KMS-11 (cell line): Measurements from ENCODE around the gene SULT1A3.
"Not testable (repeated sequence)": the region's sequence is repeated elsewhere in the genome, so short reads cannot be mapped to it uniquely, and the experiment has no call there.

Source experiments
- H2AFZ ChIP-seq: fragments of 200-600 bp; sonication (generic); 2 replicates; pipeline ENCODE4 v1.6.1; 2016; ENCODE audit warnings: antibody characterized with exemption, mixed run types, low read depth
- H3K27ac ChIP-seq: fragments of 200-600 bp; sonication (generic); 2 replicates; pipeline ENCODE4 v1.6.1; 2016; ENCODE audit warnings: mild to moderate bottlenecking, mixed run types
- H3K27me3 ChIP-seq: fragments of 200-600 bp; sonication (generic); 2 replicates; pipeline ENCODE4 v1.6.1; 2017; ENCODE audit warnings: mild to moderate bottlenecking, low read depth, mixed run types, moderate library complexity; ENCODE audit not compliant: insufficient read depth
- H3K36me3 ChIP-seq: fragments of 200-600 bp; sonication (generic); 2 replicates; pipeline ENCODE4 v1.6.1; 2017; ENCODE audit warnings: mild to moderate bottlenecking, mixed run types; ENCODE audit not compliant: insufficient read depth
- H3K4me1 ChIP-seq: fragments of 200-600 bp; sonication (generic); 2 replicates; pipeline ENCODE4 v1.6.1; 2016; ENCODE audit warnings: mild to moderate bottlenecking, low read depth, mixed run types; ENCODE audit not compliant: poor library complexity, severe bottlenecking
- H3K4me2 ChIP-seq: fragments of 200-600 bp; sonication (generic); 2 replicates; pipeline ENCODE4 v1.7.0; 2016; ENCODE audit warnings: mild to moderate bottlenecking, mixed run types
- H3K4me3 ChIP-seq: fragments of 200-600 bp; sonication (generic); IDR thresholded peaks from 2 replicates; pipeline ENCODE4 v1.6.1; 2017; ENCODE audit warnings: low read depth, low read length, mixed read lengths; ENCODE audit not compliant: insufficient read depth
- H3K79me2 ChIP-seq: fragments of 200-600 bp; sonication (generic); 2 replicates; pipeline ENCODE4 v1.6.1; 2016; ENCODE audit warnings: low read depth, mixed run types; ENCODE audit not compliant: insufficient read depth
- H3K9ac ChIP-seq: fragments of 200-600 bp; sonication (generic); 2 replicates; pipeline ENCODE4 v1.6.1; 2016; ENCODE audit warnings: mild to moderate bottlenecking, mixed run types
- H4K20me1 ChIP-seq: fragments of 200-600 bp; sonication (generic); 2 replicates; pipeline ENCODE4 v1.6.1; 2016; ENCODE audit warnings: mild to moderate bottlenecking, mixed run types; ENCODE audit not compliant: insufficient read depth

The SULT1A3 gene

GRCh38 chr16:30197001-30197400 lies 2.1 kb upstream of the SULT1A3 start:
- not testable (repeated sequence) for H2AFZ ChIP-seq, H3K27me3 ChIP-seq, H3K4me1 ChIP-seq, H3K4me3 ChIP-seq, H3K27ac ChIP-seq, H3K79me2 ChIP-seq, H4K20me1 ChIP-seq, H3K36me3 ChIP-seq, H3K9ac ChIP-seq, H3K4me2 ChIP-seq

DNA sequence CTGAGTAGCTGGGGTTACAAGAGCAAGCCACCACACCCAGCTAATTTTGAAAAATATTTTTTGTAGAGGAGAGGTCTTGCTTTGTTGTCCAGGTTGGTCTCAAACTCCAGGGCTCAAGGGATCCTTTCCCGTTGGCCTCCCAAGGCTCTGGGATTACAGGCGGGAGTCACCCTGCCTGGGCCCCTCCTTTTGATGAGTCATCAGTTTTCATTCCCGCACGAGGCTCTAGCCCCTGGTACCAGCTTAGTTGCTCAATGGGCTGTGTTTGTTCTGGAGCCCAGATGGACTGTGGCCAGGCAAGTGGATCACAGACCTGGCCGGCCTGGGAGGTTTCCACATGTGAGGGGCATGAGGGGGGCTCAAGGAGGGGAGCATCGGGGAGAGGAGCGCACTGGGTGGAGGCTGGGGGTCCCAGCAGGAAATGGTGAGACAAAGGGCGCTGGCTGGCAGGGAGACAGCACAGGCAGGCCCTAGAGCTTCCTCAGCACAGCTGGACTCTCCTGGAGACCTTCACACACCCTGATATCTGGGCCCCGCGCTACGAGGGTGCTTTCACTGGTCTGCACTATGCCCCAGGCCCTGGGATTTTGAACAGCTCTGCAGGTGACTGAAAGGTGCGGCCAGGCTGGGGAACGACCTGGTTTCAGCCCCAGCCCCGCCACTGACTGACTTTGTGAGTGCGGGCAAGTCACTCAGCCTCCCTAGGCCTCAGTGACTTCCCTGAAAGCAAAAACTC lies 721 bp downstream of the SULT1A3 start:
- H3K4me2 ChIP-seq, H3K27me3 ChIP-seq, H3K4me3 ChIP-seq, H3K4me1 ChIP-seq, H4K20me1 ChIP-seq, H3K9ac ChIP-seq, H3K79me2 ChIP-seq, H2AFZ ChIP-seq, H3K27ac ChIP-seq, H3K36me3 ChIP-seq: not testable (repeated sequence)

- not testable (repeated sequence) for H3K4me2 ChIP-seq, H3K79me2 ChIP-seq, H4K20me1 ChIP-seq, H2AFZ ChIP-seq, H3K27me3 ChIP-seq, H3K27ac ChIP-seq, H3K4me1 ChIP-seq, H3K9ac ChIP-seq, H3K4me3 ChIP-seq, H3K36me3 ChIP-seq
These were observed 6.6 kb downstream of the SULT1A3 start for GRCh38 chr16:30205541-30206236.

GRCh38 chr16:30206252-30206651 lies 7.2 kb downstream of the SULT1A3 start:
- H3K4me1 ChIP-seq, H3K9ac ChIP-seq, H3K27me3 ChIP-seq, H4K20me1 ChIP-seq, H3K27ac ChIP-seq, H3K79me2 ChIP-seq, H3K36me3 ChIP-seq, H3K4me3 ChIP-seq, H3K4me2 ChIP-seq, H2AFZ ChIP-seq: not testable (repeated sequence)

DNA sequence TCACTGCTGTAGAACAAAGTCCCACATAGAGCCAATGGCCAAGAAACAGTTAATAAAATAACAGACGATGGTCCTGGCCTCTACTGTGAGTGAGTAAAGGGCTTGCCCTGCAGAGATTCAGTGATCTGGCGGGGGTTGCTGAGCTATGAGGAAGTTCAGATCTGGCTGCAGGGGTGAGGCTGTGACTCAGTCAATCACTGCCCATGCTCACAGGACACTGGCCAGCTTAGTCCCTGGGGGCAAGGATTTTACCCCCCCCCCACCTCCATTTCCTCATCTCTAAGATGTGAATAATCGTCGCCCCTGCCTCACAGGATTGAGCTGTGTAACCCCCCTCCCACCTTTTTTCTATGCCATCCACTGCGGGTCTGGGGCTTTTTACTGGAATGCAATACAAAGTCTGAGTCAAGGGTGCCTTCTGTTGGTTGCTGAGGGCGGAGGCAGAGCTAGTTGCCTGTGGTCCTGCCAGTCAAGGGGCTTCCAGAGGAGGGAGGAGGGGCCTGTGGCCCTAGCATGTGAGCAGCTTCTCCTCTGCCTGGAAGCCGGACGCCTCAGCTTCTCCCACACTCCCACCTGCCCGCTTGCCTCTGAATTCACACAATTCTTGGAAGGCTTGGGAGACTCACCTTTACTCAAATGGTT lies 8.1 kb downstream of the SULT1A3 start:
- H3K27ac ChIP-seq, H3K4me2 ChIP-seq, H4K20me1 ChIP-seq, H3K79me2 ChIP-seq, H3K9ac ChIP-seq, H3K27me3 ChIP-seq, H2AFZ ChIP-seq, H3K4me3 ChIP-seq, H3K4me1 ChIP-seq, H3K36me3 ChIP-seq: not testable (repeated sequence)

- H2AFZ ChIP-seq, H3K4me2 ChIP-seq, H3K36me3 ChIP-seq, H3K9ac ChIP-seq, H3K79me2 ChIP-seq, H3K27me3 ChIP-seq, H3K4me3 ChIP-seq, H4K20me1 ChIP-seq, H3K4me1 ChIP-seq, H3K27ac ChIP-seq: not testable (repeated sequence)
These were observed 10.0 kb downstream of the SULT1A3 start for GRCh38 chr16:30209032-30209431.

- H3K27ac ChIP-seq, H3K27me3 ChIP-seq, H3K9ac ChIP-seq, H3K79me2 ChIP-seq, H3K4me3 ChIP-seq, H3K4me1 ChIP-seq, H3K36me3 ChIP-seq, H3K4me2 ChIP-seq, H2AFZ ChIP-seq, H4K20me1 ChIP-seq: not testable (repeated sequence)
These were observed 12.4 kb downstream of the SULT1A3 start for GRCh38 chr16:30211414-30211813.

DNA sequence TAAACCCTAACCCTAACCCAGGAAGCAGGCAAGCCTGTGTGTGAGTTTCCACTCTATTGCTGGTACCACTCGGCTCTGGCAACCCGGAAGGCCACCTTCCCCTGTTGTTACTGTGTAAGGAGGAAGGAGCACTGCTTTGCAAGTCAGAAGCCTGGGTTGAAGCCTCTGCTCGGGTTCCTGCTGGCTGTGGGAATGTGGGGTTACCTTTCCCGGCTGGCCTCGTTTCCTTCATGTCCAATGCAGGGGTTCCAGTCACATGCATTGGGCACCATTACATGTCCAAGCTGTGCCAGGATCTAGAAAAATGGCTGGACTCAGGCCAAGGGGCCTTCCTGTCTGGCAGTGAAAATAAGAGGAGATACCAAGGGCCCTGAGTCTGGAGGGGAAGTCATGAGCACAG lies 18.0 kb downstream of the SULT1A3 start:
- H3K27me3 ChIP-seq, H3K4me3 ChIP-seq, H4K20me1 ChIP-seq, H3K9ac ChIP-seq, H2AFZ ChIP-seq, H3K4me1 ChIP-seq, H3K36me3 ChIP-seq, H3K27ac ChIP-seq, H3K4me2 ChIP-seq, H3K79me2 ChIP-seq: not testable (repeated sequence)

DNA sequence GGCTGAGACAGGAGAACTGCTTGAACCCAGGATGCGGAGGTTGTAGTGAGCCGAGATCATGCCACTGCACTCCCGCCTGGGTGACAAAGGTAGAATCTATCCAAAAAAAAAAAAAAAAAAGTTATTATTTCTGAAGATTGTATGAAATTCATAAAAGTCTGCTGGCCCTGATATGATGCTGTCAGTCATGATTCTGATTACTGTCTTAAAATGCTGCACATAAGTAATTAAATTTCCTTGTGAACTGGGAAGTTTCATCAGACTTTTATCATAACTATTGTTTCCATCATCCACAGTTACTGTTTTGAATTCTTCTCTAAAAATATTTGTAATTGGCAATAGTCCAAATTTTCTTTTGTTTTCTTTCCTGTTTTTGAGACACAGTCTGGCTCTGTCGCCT lies 49.3 kb downstream of the SULT1A3 start, which contains the start of gene NPIPB13:
TSS of gene NPIPB13 (minus strand) at position 101 of the 400 bp plus-strand sequence. CDS start 2,906 bp downstream, outside the sequence.
- not testable (repeated sequence) for H3K27ac ChIP-seq, H3K36me3 ChIP-seq, H4K20me1 ChIP-seq, H3K4me1 ChIP-seq, H3K79me2 ChIP-seq, H3K4me3 ChIP-seq, H2AFZ ChIP-seq, H3K27me3 ChIP-seq, H3K9ac ChIP-seq, H3K4me2 ChIP-seq
